Kidney tubule cell (primary cell): Measurements from ENCODE around the gene MYO15A.

Experiments
- DNase-seq: peaks from one replicate; pipeline ENCODE4 v3.0.0-alpha.2; 2018; ENCODE audit warnings: low spot score

The MYO15A gene

GRCh38 chr17:18108401-18109312, at the start of gene MYO15A:
Gene MYO15A, plus strand, starts transcription at chr17:18108756. Its CDS starts 10,045 bp downstream, at chr17:18118801.
- no peak for DNase-seq

GRCh38 chr17:18059283-18059682, 49.3 kb upstream of the MYO15A start:
- no peak for DNase-seq

- DNase-seq, result no peak
Measured at GRCh38 chr17:18064053-18064452, 44.5 kb upstream of the MYO15A start.

- no peak for DNase-seq
Measured at GRCh38 chr17:18065546-18065945, 43.0 kb upstream of the MYO15A start.

GRCh38 chr17:18066866-18067265, 41.7 kb upstream of the MYO15A start:
- DNase-seq, result no peak

GRCh38 chr17:18069101-18069500, 39.5 kb upstream of the MYO15A start:
- no peak for DNase-seq

- DNase-seq, result peak; percentile 12
Measured at GRCh38 chr17:18070861-18071340, 37.7 kb upstream of the MYO15A start.

GRCh38 chr17:18071751-18072150, 36.8 kb upstream of the MYO15A start:
- DNase-seq, result no peak

- DNase-seq, result no peak
Measured at GRCh38 chr17:18074566-18075272, 33.8 kb upstream of the MYO15A start.

- no peak for DNase-seq
Measured at GRCh38 chr17:18076936-18077335, 31.6 kb upstream of the MYO15A start.

- no peak for DNase-seq
Measured at GRCh38 chr17:18079543-18079942, 29.0 kb upstream of the MYO15A start.

- no peak for DNase-seq
Measured at GRCh38 chr17:18084256-18084655, 24.3 kb upstream of the MYO15A start.

GRCh38 chr17:18087610-18088491, 20.7 kb upstream of the MYO15A start, which contains the start of gene DRG2:
Gene DRG2, plus strand, starts transcription at chr17:18087948. Its CDS starts 76 bp downstream, at chr17:18088024.
- peak; percentile 92 for DNase-seq

- no peak for DNase-seq
Measured at GRCh38 chr17:18089613-18090012, 18.9 kb upstream of the MYO15A start.

- peak; percentile 80 for DNase-seq
Measured at GRCh38 chr17:18093616-18094408, 14.7 kb upstream of the MYO15A start.

- no peak for DNase-seq
Measured at GRCh38 chr17:18094409-18094807, 14.1 kb upstream of the MYO15A start.

- no peak for DNase-seq
Measured at GRCh38 chr17:18099516-18099915, 9.0 kb upstream of the MYO15A start.

GRCh38 chr17:18100616-18101015, 7.9 kb upstream of the MYO15A start:
- no peak for DNase-seq

- no peak for DNase-seq
Measured at GRCh38 chr17:18101828-18102227, 6.7 kb upstream of the MYO15A start.

GRCh38 chr17:18102640-18103039, 5.9 kb upstream of the MYO15A start:
- DNase-seq, result no peak

GRCh38 chr17:18105027-18105426, 3.5 kb upstream of the MYO15A start:
- DNase-seq, result no peak
